ENCODE data around the gene CALM3.

Gene CALM3

GRCh38 chr19:46631481-46631880 lies 30.4 kb downstream of the CALM3 start:
- DNase-seq = peak; percentile 58
- no peak for TF ChIP-seq CTCF (IDR thresholded peaks at IDR 0.05; ENCODE audit: low read depth, low read length)
- Histone ChIP-seq H3K36me3 (peaks cover 13% of the 10 kb centered on the region), H3K27ac (peak overlapping the region; percentile 95), H3K27me3 (ENCODE audit: insufficient read depth, low read depth, severe bottlenecking) (no peaks in the 10 kb centered on the region), H3K9me3 (ENCODE audit: severe bottlenecking) (no peaks in the 10 kb centered on the region), H3K4me3 (ENCODE audit: low read depth, low read length) (peak overlapping the region; percentile 28; the same call in 1 of the 2 replicates)

GRCh38 chr19:46633130-46633529 lies 32.0 kb downstream of the CALM3 start:
- Histone ChIP-seq H3K36me3 (peaks cover 13% of the 10 kb centered on the region), H3K4me3 (ENCODE audit: low read depth, low read length) (no peak overlapping the region), H3K9me3 (ENCODE audit: severe bottlenecking) (no peaks in the 10 kb centered on the region), H3K27me3 (ENCODE audit: insufficient read depth, low read depth, severe bottlenecking) (no peaks in the 10 kb centered on the region), H3K27ac (peak overlapping the region; percentile 95)
- no peak for DNase-seq
- TF ChIP-seq CTCF (IDR thresholded peaks at IDR 0.05; ENCODE audit: low read depth, low read length) = no peak

GRCh38 chr19:46634045-46634655 lies 33.0 kb downstream of the CALM3 start:
- DNase-seq = peak; percentile 93

GRCh38 chr19:46634656-46635218 lies 33.6 kb downstream of the CALM3 start:
- peak; percentile 86 for DNase-seq
- H3K4me3 ChIP-seq (ENCODE audit: low read depth, low read length) = peak overlapping the region; percentile 45
- H3K36me3 ChIP-seq = peaks cover 13% of the 10 kb centered on the region
- H3K27me3 ChIP-seq (ENCODE audit: insufficient read depth, low read depth, severe bottlenecking) = no peaks in the 10 kb centered on the region
- H3K27ac ChIP-seq = peak overlapping the region; percentile 73
- TF ChIP-seq CTCF (IDR thresholded peaks at IDR 0.05; ENCODE audit: low read depth, low read length) = no peak
- H3K9me3 ChIP-seq (ENCODE audit: severe bottlenecking) = no peaks in the 10 kb centered on the region

More at GRCh38 chr19:46634045-46634655, 33.0 kb downstream of the CALM3 start:
- H3K4me3 ChIP-seq (ENCODE audit: low read depth, low read length) = peak overlapping the region; percentile 45
- peak overlapping the region; percentile 95 for H3K27ac ChIP-seq
- H3K27me3 ChIP-seq (ENCODE audit: insufficient read depth, low read depth, severe bottlenecking) = no peaks in the 10 kb centered on the region
- H3K36me3 ChIP-seq = peaks cover 13% of the 10 kb centered on the region
- no peaks in the 10 kb centered on the region for H3K9me3 ChIP-seq (ENCODE audit: severe bottlenecking)
- TF ChIP-seq CTCF (IDR thresholded peaks at IDR 0.05; ENCODE audit: low read depth, low read length) = no peak

- Histone ChIP-seq H3K4me3 (ENCODE audit: low read depth, low read length) (peak within 1 kb of the TSS; percentile 45), H3K27me3 (ENCODE audit: insufficient read depth, low read depth, severe bottlenecking) (no peaks in the 10 kb centered on the region), H3K9me3 (ENCODE audit: severe bottlenecking) (no peaks in the 10 kb centered on the region), H3K27ac (peak within 1 kb of the TSS; percentile 73), H3K36me3 (peaks cover 13% of the 10 kb centered on the region)
- no peak for TF ChIP-seq CTCF (IDR thresholded peaks at IDR 0.05; ENCODE audit: low read depth, low read length)
- peak; percentile 31 for DNase-seq
Observed at GRCh38 chr19:46635920-46636761, 35.0 kb downstream of the CALM3 start, which contains the start of gene GNG8. GNG8 (minus strand) TSS chr19:46636202; CDS start chr19:46634682, 1,520 bp downstream.

Measured in WERI-Rb-1 (cell line).